ENCODE results near the gene CSF3R. TPM values are rescaled to one million over a fixed set of nuclear protein-coding genes. Genes with fewer than 3 reads are reported as not detected.

The CSF3R gene
- total and polyA plus RNA-seq, 2 of the 4 experiments (the other 2 are of a cell fraction): not detected

DNA sequence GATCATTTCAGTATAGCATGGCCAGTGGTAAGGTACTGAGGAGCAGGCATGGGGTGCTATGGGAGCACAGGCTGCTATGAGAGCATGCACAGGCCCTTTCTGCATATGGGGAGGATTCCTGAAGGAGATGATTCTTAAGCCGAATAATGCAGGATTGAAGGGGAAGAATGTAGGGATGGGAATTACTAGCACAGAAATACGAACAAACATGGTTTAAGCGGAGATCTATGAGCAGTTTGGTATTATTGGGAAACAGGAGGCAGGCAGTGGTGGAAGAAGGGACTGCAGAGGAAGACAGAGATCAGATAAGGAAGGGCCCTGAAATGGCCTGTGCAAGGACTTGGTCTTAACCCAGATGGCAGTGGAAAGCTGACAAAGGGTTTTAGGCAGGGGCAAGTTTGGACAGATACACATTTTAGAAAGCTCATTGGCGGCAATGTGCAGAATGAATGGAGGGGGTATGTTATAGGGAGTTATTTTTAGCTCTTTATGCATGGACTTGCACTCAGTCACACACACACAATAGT, 34.1 kb downstream of the CSF3R start:
- CTCF ChIA-PET: interaction anchor here (0.8 to 2.0 kb wide), 2 partner anchors 8 to 19 kb away, joined by 4 read pairs; no protein-coding TSS in a partner anchor
- POLR2A ChIA-PET (ENCODE audit: unreplicated experiment): no interaction called here
- no peak overlapping the region for H2BK120ac ChIP-seq (ENCODE audit: low read depth, low read length)
- H4K5ac ChIP-seq (ENCODE audit: low read depth, low read length): no peak overlapping the region
- H4K20me1 ChIP-seq (ENCODE audit: insufficient read depth, low read length): no peaks in the 10 kb centered on the region
- no peak overlapping the region; the same call in 1 of the 2 replicates for H3K56ac ChIP-seq (ENCODE audit: extremely low read depth, insufficient read depth, low read length)
- H3K4ac ChIP-seq (ENCODE audit: low read depth, low read length): no peak overlapping the region
- H2AK9ac ChIP-seq (replicated peaks; ENCODE audit: low read depth, low read length, poor library complexity): no peak overlapping the region
- H2AK5ac ChIP-seq (ENCODE audit: low read depth, low read length): no peak overlapping the region
- no peak overlapping the region for H2AFZ ChIP-seq (replicated peaks; ENCODE audit: low read length, poor library complexity)
- WGBS, 2 experiments (ENCODE audit: extremely low coverage in 2 of 2, insufficient read length in 1 of 2): 87% methylated on average over 3 of the region's 4 CpGs; no CpG with 5 or more reads in 1 of the 2 experiments
- no peak overlapping the region for H3K18ac ChIP-seq (ENCODE audit: low read depth, low read length)
- no peaks in the 10 kb centered on the region for H3K9me1 ChIP-seq (ENCODE audit: insufficient read depth, low read length)
- TF ChIP-seq RFX5 (IDR thresholded peaks at IDR 0.05; ENCODE audit: low read depth, low read length) (no peak), MAFK (IDR thresholded peaks at IDR 0.05; ENCODE audit: low read depth, low read length) (no peak), BHLHE40 (IDR thresholded peaks at IDR 0.05; ENCODE audit: low read depth, low read length) (no peak), RCOR1 (IDR thresholded peaks at IDR 0.05; ENCODE audit: insufficient replicate concordance, low read length) (no peak), FOS (IDR thresholded peaks at IDR 0.05; ENCODE audit: low read depth, low read length) (no peak), MXI1 (IDR thresholded peaks at IDR 0.05; ENCODE audit: borderline replicate concordance, low read depth, low read length) (no peak), CHD1 (IDR thresholded peaks at IDR 0.05; ENCODE audit: low read depth, low read length) (no peak), POLR2A (IDR thresholded peaks at IDR 0.05; ENCODE audit: low read depth, low read length) (no peak), NFE2L2 (IDR thresholded peaks at IDR 0.05; ENCODE audit: low read depth, low read length) (no peak), SMC3 (IDR thresholded peaks at IDR 0.05; ENCODE audit: low read depth, low read length) (no peak), CEBPB (IDR thresholded peaks at IDR 0.05; ENCODE audit: low read depth, low read length) (no peak), RAD21 (IDR thresholded peaks at IDR 0.05; ENCODE audit: low read length) (no peak), MAZ (IDR thresholded peaks at IDR 0.05; ENCODE audit: borderline replicate concordance, low read depth, low read length) (no peak)
- TF ChIP-seq, protein P1, sequence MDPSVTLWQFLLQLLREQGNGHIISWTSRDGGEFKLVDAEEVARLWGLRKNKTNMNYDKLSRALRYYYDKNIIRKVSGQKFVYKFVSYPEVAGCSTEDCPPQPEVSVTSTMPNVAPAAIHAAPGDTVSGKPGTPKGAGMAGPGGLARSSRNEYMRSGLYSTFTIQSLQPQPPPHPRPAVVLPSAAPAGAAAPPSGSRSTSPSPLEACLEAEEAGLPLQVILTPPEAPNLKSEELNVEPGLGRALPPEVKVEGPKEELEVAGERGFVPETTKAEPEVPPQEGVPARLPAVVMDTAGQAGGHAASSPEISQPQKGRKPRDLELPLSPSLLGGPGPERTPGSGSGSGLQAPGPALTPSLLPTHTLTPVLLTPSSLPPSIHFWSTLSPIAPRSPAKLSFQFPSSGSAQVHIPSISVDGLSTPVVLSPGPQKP (IDR thresholded peaks at IDR 0.05; ENCODE audit: borderline replicate concordance, low read depth, low read length): no peak
- TF ChIP-seq, protein P2, sequence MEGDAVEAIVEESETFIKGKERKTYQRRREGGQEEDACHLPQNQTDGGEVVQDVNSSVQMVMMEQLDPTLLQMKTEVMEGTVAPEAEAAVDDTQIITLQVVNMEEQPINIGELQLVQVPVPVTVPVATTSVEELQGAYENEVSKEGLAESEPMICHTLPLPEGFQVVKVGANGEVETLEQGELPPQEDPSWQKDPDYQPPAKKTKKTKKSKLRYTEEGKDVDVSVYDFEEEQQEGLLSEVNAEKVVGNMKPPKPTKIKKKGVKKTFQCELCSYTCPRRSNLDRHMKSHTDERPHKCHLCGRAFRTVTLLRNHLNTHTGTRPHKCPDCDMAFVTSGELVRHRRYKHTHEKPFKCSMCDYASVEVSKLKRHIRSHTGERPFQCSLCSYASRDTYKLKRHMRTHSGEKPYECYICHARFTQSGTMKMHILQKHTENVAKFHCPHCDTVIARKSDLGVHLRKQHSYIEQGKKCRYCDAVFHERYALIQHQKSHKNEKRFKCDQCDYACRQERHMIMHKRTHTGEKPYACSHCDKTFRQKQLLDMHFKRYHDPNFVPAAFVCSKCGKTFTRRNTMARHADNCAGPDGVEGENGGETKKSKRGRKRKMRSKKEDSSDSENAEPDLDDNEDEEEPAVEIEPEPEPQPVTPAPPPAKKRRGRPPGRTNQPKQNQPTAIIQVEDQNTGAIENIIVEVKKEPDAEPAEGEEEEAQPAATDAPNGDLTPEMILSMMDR (conservative IDR thresholded peaks at IDR 0.05; ENCODE audit: low read depth, low read length): no peak
- TF ChIP-seq, protein P3, sequence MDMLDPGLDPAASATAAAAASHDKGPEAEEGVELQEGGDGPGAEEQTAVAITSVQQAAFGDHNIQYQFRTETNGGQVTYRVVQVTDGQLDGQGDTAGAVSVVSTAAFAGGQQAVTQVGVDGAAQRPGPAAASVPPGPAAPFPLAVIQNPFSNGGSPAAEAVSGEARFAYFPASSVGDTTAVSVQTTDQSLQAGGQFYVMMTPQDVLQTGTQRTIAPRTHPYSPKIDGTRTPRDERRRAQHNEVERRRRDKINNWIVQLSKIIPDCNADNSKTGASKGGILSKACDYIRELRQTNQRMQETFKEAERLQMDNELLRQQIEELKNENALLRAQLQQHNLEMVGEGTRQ (IDR thresholded peaks at IDR 0.05; ENCODE audit: low read depth, low read length): no peak
- BruUV-seq (replicated peaks): TSS peak; percentile 18
- H3K9me3 ChIP-seq (ENCODE audit: control insufficient read depth, insufficient read depth, low read length): no peaks in the 10 kb centered on the region
- no peak overlapping the region for H3K27ac ChIP-seq (ENCODE audit: insufficient read depth, low read length)
- H3K27me3 ChIP-seq (ENCODE audit: control insufficient read depth, insufficient read depth, low read length): no peaks in the 10 kb centered on the region
- no peak overlapping the region for H4K8ac ChIP-seq (ENCODE audit: low read depth in 2 of 2, low read length in 2 of 2)
- no peaks in the 10 kb centered on the region for H3K36me3 ChIP-seq (ENCODE audit: control insufficient read depth, insufficient read depth, low read length)
- H3K14ac ChIP-seq (replicated peaks; ENCODE audit: low read depth, low read length): no peak overlapping the region
- H3K23ac ChIP-seq (ENCODE audit: low read depth, low read length): no peak overlapping the region
- DNase-seq: no peak
- H3K4me3 ChIP-seq (ENCODE audit: insufficient read depth, low read depth, low read length): no peak overlapping the region
- H3K4me2 ChIP-seq (ENCODE audit: low read depth, low read length): no peak overlapping the region
- intact Hi-C loops (cut with micrococcal nuclease) (no loop called here), dilution Hi-C loops (cut with HindIII; ENCODE audit: low sequenced_read_pairs, unreplicated experiment) (no loop called here), in situ Hi-C loops (cut with MboI; ENCODE audit: low sequenced_read_pairs) (no loop called here)
- H3K9ac ChIP-seq (ENCODE audit: low read depth, low read length): no peak overlapping the region
- H4K91ac ChIP-seq (ENCODE audit: insufficient read depth, low read depth, low read length): no peak overlapping the region
- H2BK20ac ChIP-seq (ENCODE audit: low read depth, low read length): no peak overlapping the region
- ATAC-seq (ENCODE audit: low read depth): no peak
- peaks cover 0 to 11% of the 10 kb centered on the region in 2 experiments; a peak in 2 of 4 replicates for H3K79me1 ChIP-seq (ENCODE audit: low read depth in 1 of 2, low read length in 2 of 2)
- no peak overlapping the region for H2BK5ac ChIP-seq (ENCODE audit: low read depth, low read length, poor library complexity, severe bottlenecking)
- H3K4me1 ChIP-seq (ENCODE audit: control insufficient read depth, insufficient read depth, low read length): peaks cover 2% of the 10 kb centered on the region; the same call in 1 of the 2 replicates
- H2BK15ac ChIP-seq (ENCODE audit: low read depth, low read length): no peak overlapping the region

Measured in IMR-90 (cell line).